NCI-H2081 (cell line): ENCODE data around the gene ALKBH4.
"Not testable (repeated sequence)": the region's sequence is repeated elsewhere in the genome, so short reads cannot be mapped to it uniquely, and the experiment has no call there.

Experiments
- DNase-seq, 2 experiments: peaks; one replicate each; lab custom pipeline; 2025; lab: John Stamatoyannopoulos, UW

ALKBH4 gene

GRCh38 chr7:102455596-102455995 lies 9.1 kb downstream of the ALKBH4 start:
- DNase-seq, result no peak

DNA sequence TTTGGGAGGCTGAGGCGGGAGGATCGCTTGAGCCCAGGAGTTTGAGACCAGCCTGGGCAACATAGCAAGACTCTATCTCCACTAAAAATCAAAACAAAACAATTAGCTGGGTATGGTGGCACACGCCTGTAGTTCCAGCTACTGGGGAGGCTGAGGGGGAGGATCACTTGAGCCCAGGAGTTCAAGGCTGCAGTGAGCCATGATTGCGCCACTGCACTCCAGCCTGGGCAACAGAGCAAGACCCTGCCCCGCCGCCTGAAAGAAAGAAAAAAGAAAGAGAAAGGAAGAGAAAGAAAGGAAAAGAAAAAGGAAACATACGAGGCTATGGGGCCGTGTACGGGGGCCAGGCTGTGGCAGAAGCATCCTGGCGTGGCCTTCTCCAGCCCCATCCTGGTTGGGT lies 9.7 kb downstream of the ALKBH4 start:
- not testable (repeated sequence) for DNase-seq

DNA sequence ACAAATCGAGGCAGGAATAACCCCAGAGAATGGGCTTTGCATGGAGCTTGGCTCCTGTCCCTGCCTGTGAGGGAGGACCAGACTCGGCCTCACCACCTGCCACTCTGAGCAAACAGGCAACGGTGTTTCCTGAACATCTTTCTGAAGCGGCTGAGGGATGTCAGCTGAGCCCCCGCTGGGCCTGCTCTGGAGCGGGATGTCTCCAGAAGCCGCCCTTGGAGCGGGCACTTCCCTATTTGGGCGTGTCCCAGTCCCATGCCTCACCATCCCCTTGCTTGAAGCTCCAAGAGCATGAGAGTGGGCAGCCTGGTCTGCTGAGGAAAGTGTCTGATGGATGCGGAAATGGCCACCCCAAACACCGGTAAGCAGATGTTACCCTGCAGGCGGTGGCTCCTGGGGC lies 10.2 kb downstream of the ALKBH4 start:
- peak; percentile 39 to 71 for DNase-seq

DNA sequence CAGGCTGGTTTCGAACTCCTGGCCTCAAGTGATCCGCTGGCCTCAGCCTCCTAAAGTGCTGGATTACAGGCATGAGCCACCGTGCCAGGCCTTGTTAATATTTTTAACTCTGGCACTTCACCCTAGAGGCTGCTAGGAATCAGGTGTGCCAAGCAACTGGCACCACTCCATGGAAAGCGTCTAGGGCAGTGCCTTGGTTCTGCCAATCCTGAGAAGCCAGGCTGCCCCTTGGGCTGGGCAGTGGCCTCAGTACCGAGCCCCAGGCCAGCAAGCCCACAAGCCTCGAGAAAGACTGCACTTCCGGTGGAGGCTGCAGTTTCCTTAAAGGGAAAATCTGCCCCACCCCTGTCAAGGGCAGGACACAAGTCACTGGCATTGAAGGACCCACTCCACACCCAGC lies 11.3 kb downstream of the ALKBH4 start:
- no peak for DNase-seq

- DNase-seq, result no peak
Measured at GRCh38 chr7:102452451-102452850, 12.2 kb downstream of the ALKBH4 start.

DNA sequence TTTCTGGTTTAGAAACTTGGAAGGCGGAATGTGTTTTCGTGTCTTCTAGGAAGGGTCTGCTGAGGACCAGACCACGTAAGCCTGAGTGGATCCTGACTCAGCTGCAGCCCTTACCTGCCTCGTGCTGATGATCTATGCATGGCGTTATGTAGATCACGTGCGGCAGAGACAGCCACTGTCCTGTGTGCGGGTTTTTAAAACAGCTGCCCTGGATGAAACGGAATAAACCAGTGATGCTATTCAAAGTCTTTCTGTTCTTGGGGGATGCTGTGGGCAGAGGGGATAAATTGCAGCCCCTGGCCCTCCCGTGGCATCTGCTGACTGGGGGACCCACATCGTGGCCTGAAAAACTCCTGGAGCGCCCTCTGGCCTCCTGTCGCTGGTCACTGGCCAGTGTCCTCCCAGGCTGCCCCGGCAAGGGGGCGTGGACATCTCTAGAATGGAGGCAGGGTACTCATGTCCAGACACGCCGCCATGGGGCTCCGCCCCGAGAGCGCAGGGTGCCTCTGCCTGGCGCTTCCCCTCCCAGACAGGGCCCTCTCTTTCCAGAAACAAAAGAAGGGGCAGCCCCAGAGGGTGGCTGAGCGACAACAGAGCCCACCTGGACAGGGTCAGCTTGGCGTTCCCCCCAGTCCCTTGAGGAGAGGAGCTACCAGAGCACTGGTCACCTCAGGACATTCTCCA lies 13.2 kb downstream of the ALKBH4 start:
- no peak for DNase-seq

DNA sequence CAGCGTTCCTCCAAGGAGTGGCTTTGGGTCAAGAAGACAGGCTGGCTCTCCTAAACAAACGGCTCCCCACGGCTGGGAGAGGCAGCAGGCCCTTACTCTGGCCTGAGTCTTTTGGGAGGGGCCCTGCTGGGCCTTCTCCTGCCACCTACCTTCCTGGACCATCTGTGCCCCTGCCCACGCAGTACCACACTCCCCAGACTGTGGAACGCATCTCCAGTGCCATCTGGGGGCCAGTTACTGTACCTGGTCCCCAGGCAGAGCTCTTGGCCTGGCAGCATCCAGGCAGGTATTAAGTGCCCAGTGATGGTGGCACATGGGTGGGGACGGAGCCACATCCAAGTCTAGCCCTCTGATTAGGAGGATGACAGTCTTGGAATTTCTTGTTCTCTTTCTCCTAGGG lies 14.4 kb downstream of the ALKBH4 start:
- no peak for DNase-seq

DNA sequence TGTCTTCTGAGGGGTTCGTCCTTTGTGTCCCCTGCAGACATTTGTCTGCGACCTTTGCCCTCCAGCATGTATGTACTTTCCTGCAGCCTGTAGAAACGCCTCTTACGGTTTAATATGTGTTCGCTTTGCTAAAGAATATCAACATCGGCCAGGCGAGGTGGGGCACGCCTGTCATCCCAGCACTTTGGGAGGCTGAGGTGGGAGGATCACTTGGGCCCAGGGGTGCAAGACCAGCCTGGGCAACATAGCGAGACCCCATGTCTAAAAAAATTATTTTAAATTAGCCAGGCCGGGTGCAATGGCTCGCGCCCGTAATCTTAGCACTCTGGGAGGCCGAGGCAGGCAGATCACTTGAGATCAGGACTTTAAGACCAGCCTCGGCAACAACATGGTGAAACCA lies 15.5 kb downstream of the ALKBH4 start:
- DNase-seq, result no peak

GRCh38 chr7:102447311-102447710 lies 17.4 kb downstream of the ALKBH4 start:
- no peak for DNase-seq

DNA sequence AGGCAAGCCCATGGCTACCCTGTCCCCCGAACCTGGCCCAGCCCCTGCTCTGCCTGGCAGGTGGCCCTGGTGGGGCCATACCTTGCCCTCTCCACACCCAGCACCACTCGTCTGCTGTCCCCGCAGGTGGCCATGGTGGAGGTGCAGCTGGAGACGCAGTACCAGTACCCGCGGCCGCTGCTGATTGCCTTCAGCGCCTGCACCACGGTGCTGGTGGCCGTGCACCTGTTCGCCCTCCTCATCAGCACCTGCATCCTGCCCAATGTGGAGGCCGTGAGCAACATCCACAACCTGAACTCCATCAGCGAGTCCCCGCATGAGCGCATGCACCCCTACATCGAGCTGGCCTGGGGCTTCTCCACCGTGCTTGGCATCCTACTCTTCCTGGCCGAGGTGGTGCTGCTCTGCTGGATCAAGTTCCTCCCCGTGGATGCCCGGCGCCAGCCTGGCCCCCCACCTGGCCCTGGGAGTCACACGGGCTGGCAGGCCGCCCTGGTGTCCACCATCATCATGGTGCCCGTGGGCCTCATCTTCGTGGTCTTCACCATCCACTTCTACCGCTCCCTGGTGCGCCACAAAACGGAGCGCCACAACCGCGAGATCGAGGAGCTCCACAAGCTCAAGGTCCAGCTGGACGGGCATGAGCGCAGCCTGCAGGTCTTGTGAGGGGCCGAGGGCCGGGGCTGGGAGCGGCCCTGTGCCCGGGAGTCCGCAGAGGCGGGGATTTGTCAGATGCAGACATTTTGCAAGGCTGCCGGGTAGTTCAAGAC lies 18.1 kb downstream of the ALKBH4 start:
- DNase-seq, result no peak

DNA sequence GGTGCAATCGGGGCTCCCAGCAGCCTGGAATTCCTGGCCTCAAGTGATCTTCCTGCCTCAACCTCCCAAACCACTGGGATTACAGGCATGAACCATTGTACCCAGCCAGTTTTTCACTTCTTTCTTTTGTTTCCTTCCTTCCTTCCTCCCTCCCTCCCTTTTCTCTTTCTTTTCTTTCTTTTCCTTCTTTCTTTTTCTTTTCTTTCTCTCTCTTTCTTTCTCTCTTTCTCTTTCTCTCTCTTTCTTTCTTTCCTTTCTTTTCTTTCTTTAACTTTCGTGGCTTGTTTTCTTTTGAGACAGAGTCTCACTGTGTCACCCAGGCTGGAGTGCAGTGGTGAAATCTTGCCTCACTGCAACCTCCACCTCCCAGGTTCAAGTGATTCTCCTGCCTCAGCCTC lies 19.0 kb downstream of the ALKBH4 start:
- DNase-seq, result no peak

GRCh38 chr7:102444961-102445673 lies 19.5 kb downstream of the ALKBH4 start:
- DNase-seq, result no peak

GRCh38 chr7:102439963-102440795 lies 24.5 kb downstream of the ALKBH4 start:
- no peak for DNase-seq

GRCh38 chr7:102436118-102436517 lies 28.5 kb downstream of the ALKBH4 start:
- no peak for DNase-seq

DNA sequence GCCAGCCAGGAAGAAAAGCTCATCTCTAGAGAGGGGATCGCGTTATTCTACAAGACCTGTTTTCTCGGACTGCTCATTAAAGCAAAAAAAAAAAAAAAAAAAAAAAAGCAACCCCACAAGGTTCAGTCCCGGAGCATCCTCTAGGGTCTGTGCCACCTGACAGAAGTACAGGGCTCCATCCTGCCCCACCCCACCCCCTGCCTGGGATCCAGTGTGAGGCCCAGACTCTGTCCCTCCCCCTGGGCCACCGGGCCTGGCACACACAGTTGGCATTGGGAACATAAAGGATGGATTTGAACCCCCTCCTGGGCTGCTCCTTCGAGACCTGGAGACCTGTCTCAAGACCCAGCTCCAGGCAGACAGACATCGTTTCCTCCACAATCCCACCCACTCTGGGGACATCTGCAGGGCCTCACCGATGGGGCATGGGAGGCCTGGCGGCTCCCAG lies 30.6 kb downstream of the ALKBH4 start:
- DNase-seq, result no peak

GRCh38 chr7:102433219-102434038 lies 31.2 kb downstream of the ALKBH4 start, which contains the start of gene ORAI2:
ORAI2 (plus strand) TSS chr7:102433575; CDS start chr7:102438957, 5,382 bp downstream.
- peak; percentile 75 to 79 for DNase-seq

- no peak for DNase-seq
Measured at GRCh38 chr7:102432442-102433218, 32.0 kb downstream of the ALKBH4 start.

- DNase-seq, result peak in 1 of 2 experiments; percentile 33
Measured at GRCh38 chr7:102431617-102432298, 32.9 kb downstream of the ALKBH4 start.

- no peak for DNase-seq
Measured at GRCh38 chr7:102429141-102429899, 35.3 kb downstream of the ALKBH4 start.
